MM.1S (cell line): ENCODE results near the gene LMX1B.

Experiments used
- CTCF ChIP-seq: fragments of 300-600 bp; sonication (generic); IDR thresholded peaks from 2 replicates; pipeline ENCODE4 v1.5.1; 2016; ENCODE audit warnings: antibody characterized with exemption, low read length, mixed read lengths
- EZH2 ChIP-seq: fragments of 300-600 bp; sonication (generic); optimal IDR thresholded peaks from 2 replicates; pipeline ENCODE3; 2017; ENCODE audit warnings: low read depth, mild to moderate bottlenecking, antibody characterized with exemption, low read length, mixed read lengths

GRCh38 chr9:126616521-126616976 is 2.8 kb downstream of the LMX1B start:
- no peak for TF ChIP-seq CTCF
- no peak for TF ChIP-seq EZH2
